ENCODE data around the gene PPM1M.
"Not testable (repeated sequence)": the region's sequence is repeated elsewhere in the genome, so short reads cannot be mapped to it uniquely, and the experiment has no call there.

Gene PPM1M

DNA sequence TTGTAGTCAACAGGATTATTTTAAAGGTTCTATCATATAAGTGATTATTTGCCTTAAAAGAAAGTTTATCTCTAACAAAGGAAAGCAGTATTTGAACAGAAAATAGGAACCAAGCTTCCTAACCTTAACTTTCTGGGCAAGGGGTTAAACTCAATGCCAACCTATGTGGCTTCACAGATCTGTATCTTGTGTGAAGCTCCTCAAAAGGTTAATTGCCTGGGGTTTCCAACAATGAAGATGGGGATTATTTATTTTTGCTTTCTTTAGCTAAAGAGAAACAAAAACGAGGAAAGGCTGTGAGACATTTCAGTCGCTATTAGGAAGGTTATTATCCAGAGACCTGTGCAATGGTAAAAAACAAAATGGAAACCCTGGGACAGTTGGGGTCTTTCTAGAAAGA, 34.0 kb downstream of the PPM1M start:
- no peak for DNase-seq

DNA sequence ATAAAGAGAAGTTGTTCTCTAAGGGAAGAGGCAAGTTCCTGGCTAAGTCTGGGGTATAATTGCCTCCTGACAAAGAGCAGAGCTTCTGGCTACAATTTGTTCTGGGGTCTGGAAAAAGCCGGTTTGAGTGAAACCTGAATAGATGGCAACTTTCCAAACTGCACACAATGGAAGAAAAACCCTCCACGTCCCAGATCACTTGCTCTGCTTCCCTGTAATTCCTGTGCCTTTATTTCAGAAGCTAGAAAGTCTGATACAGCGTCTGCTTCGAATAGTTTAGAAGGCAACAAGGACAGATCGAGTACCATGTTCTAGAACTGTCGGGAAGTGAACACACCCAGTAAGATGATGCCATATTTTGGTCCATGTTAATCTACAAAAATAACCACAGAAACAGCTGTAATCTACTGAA, 34.5 kb downstream of the PPM1M start:
- DNase-seq = no peak

- no peak for DNase-seq
Observed at GRCh38 chr3:52281981-52282801, 36.6 kb downstream of the PPM1M start.

DNA sequence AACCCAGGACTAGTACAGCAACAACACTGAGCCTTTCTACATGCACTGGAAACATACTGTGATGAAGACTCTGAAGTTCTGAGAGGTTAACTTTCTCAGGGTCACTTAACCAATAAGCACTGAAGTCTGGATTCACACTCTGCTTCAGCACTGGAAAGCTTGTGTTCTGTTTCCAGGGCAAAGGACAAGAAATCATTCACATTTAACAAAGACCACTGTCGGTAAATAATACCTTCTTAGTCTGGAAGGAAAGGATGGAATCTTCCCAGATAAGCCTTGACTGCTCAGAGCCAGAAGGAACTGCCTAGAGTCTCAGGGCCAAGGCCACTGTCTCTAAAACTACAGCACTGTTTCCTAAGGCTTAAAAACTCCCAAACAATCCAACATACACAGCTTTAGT, 37.7 kb downstream of the PPM1M start:
- no peak for DNase-seq

GRCh38 chr3:52284051-52284450, 38.5 kb downstream of the PPM1M start:
- DNase-seq = not testable (repeated sequence)

DNA sequence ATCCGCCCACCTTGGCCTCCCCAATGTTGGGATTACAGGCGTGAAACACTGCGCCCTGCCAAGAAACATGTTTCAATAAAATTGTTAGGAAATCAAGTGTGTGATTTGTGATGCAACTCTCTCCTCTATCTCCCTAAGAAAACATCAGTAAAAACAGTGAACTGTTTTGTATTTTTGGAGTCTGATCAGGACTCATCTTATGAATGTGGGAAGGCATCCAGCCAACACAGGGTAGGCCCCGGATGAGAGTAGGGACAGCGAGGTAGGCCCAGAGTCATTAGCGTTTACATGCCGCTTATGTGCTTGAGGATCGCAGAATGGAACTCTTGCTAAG, 41.2 kb downstream of the PPM1M start:
- DNase-seq = no peak

DNA sequence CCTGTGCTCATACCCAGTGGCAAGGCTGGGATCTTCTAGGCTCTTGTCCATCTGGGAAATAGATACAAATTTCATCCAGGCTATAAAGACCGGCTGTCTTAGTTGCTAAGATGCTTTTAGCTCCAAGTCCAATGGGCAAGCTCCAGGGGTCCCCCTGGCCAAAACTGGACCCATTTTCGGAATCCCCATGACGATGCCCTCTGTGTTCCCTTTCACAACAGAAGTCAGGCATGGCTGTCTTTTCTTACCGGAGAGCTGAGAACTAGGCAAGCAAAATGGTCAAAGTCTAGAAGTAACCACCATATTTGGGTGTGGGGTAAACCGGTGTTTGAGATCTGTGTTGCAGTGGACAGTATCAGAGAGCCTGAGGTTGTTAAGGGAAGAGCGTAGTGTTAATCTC, 43.1 kb downstream of the PPM1M start:
- DNase-seq = no peak

DNA sequence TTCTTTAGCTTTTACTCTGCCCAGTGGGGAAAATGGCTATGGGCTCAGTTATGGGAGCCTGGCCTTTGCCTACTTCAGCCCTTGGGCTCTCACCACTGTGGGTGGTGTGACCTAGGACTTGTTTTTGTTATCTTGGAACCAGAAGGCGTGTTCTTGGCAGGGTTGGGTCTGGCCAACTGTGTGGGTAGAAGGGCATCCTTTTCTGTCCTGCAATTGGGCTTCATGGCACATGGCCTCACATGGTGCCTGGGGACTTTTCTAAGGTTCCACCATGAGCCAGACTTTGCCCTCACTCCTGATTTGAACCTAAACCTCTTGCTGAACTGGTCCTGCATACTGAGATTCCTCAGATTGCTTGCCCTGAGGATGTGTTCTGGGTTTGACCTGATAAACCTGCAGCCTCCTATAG, 43.8 kb downstream of the PPM1M start:
- DNase-seq = no peak

GRCh38 chr3:52289747-52290595, 44.4 kb downstream of the PPM1M start:
- DNase-seq = no peak

- DNase-seq = no peak
Observed at GRCh38 chr3:52290596-52291507, 45.3 kb downstream of the PPM1M start.

DNA sequence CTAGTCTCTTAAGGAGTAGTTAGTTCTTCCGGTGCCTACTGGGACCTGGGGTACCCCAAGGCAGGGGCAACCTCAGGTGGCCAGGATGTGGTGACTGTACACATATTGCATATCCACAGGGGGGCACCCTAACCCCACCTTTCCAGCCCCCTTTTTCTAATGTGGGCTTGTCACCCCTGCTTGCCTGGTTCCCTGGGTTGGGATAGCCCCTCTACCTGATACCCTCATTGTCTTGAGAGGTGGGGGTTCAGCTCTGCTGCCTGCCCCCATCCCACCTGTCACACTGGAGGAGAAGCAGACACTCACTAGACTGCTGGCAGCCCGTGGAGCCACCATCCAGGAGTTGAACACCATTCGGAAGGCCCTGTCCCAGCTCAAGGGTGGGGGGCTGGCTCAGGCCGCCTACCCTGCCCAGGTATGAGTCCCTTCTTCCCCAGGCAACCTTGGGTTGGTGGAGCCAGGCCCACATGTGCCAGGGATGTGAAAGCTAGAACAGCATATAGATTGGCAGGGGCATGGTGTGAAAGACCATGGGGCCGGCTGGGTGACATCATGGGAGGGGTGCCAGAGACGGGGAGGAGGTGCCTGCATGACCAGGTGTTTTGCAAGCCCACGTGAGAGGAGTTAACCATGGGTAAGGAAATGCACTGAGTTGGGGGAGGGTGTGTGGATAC, 46.1 kb downstream of the PPM1M start:
- DNase-seq = peak; percentile 26

- DNase-seq = no peak
Observed at GRCh38 chr3:52292247-52293065, 46.9 kb downstream of the PPM1M start.

GRCh38 chr3:52293491-52294319, 48.1 kb downstream of the PPM1M start:
- DNase-seq = no peak

GRCh38 chr3:52294320-52295150, 49.0 kb downstream of the PPM1M start:
- DNase-seq = no peak

DNA sequence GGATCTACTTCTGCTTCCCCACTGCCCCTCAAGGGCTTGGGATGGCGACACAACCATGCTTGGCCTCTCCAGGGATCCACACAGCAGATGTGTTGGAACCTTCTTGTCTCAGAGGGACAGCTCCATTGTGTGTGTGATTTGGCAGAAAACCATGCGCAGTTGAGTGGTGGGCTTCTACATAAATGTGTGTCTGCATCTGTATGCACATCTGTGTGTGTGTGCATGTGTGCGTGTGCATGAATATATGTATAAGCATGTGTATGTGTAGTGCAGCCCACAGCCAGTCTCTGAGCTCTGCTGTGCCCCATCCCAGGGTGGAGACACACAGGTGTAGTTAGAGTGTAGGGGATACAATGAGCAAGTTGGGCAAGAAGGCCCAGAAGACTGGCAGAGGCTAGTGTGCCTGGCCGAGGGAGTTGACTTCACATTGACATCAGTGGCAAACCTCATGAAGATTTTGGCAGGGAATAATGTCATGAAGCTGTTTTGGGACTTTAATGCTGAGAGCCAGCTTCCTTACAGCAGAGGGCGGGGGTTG, 50.2 kb downstream of the PPM1M start:
- DNase-seq = no peak

- no peak for DNase-seq
Observed at GRCh38 chr3:52297242-52298148, 51.9 kb downstream of the PPM1M start.

DNA sequence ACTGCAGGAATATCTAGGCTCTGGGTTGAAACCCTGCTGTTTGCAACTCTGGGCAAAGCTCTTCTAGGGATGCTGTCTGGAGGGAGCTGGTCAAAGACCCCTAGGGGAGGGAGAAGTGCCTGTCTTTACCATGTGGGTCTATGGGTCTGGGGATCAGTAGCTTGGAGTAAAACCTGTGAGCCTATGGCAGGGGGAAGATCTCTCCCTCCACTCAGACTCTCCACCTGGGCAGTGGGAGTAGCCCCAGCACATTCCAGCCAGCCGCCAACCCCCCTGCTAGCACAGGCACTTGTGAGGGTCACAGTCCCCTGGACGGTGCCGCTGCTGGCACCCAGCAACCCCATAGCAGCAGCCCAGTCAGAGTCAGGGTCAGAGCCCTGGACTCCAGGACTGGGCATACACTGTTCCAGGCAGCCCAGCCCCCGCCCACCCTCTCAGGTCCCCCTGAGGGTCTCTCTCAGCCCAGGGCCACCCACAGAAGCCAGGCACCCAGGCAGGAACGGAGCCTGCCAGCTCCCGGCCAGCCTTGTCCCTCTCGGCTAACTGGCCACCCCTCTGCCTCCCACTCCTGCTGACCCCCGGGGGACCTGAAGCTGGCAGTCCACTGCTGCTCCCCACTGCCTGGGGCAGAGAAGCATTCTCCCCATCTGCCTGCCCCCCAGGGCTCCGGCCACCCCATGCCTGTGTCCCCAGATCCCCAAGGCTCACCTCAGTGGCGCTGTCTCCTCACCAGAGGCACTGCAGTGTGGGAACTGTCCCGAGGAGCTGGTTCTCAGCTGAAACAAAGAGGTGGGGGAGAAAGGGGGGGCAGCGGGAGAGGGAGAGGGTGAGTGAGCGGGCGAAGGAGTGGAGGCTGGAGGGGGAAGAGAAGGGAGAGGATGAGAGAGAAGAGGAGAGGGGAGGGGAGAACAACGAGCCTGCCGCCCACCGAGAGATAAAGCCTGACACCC, 52.9 kb downstream of the PPM1M start:
- no peak for DNase-seq

Data from effector CD8-positive, alpha-beta T cell (primary cell).